Activated effector memory CD4-positive, alpha-beta T cell treated with Interleukin-2 at 50 U/mL for 16 hours (primary cell): ENCODE results near the gene SLC13A3.

Experiments used
- DNase-seq: peaks from one replicate; pipeline ENCODE4 v3.0.0-alpha.2; 2020

The SLC13A3 gene

GRCh38 chr20:46631874-46632446, 19.3 kb downstream of the SLC13A3 start:
- DNase-seq, result no peak

- DNase-seq, result no peak
Measured at GRCh38 chr20:46631212-46631869, 19.9 kb downstream of the SLC13A3 start.

- no peak for DNase-seq
Measured at GRCh38 chr20:46630306-46630705, 21.0 kb downstream of the SLC13A3 start.

- no peak for DNase-seq
Measured at GRCh38 chr20:46629341-46629740, 21.9 kb downstream of the SLC13A3 start.

- DNase-seq, result no peak
Measured at GRCh38 chr20:46627234-46627633, 24.0 kb downstream of the SLC13A3 start.

GRCh38 chr20:46626758-46627157, 24.5 kb downstream of the SLC13A3 start:
- no peak for DNase-seq

- no peak for DNase-seq
Measured at GRCh38 chr20:46625875-46626373, 25.3 kb downstream of the SLC13A3 start.

GRCh38 chr20:46624946-46625345, 26.3 kb downstream of the SLC13A3 start:
- DNase-seq, result no peak

- no peak for DNase-seq
Measured at GRCh38 chr20:46622165-46622564, 29.1 kb downstream of the SLC13A3 start.

GRCh38 chr20:46621492-46621891, 29.8 kb downstream of the SLC13A3 start:
- no peak for DNase-seq

GRCh38 chr20:46619445-46619844, 31.8 kb downstream of the SLC13A3 start:
- no peak for DNase-seq

GRCh38 chr20:46618316-46619100, 32.8 kb downstream of the SLC13A3 start:
- no peak for DNase-seq

GRCh38 chr20:46614503-46614902, 36.8 kb downstream of the SLC13A3 start:
- no peak for DNase-seq

GRCh38 chr20:46610145-46610544, 41.1 kb downstream of the SLC13A3 start:
- DNase-seq, result no peak

GRCh38 chr20:46609043-46609442, 42.2 kb downstream of the SLC13A3 start:
- DNase-seq, result no peak

- DNase-seq, result no peak
Measured at GRCh38 chr20:46607849-46608497, 43.3 kb downstream of the SLC13A3 start.

GRCh38 chr20:46607191-46607848, 43.9 kb downstream of the SLC13A3 start:
- no peak for DNase-seq

GRCh38 chr20:46606817-46607190, 44.5 kb downstream of the SLC13A3 start:
- no peak for DNase-seq

GRCh38 chr20:46605978-46606816, 45.1 kb downstream of the SLC13A3 start:
- DNase-seq, result no peak

- no peak for DNase-seq
Measured at GRCh38 chr20:46605181-46605580, 46.1 kb downstream of the SLC13A3 start.

- DNase-seq, result no peak
Measured at GRCh38 chr20:46604551-46605133, 46.6 kb downstream of the SLC13A3 start.

- DNase-seq, result no peak
Measured at GRCh38 chr20:46602429-46602828, 48.8 kb downstream of the SLC13A3 start.
